ENCODE measurements around the gene SLX4IP.

SLX4IP gene

GRCh38 chr20:10429443-10429981 is 5.6 kb upstream of the SLX4IP start:
- DNase-seq: no peak

GRCh38 chr20:10430000-10430466 is 5.1 kb upstream of the SLX4IP start:
- no peak for DNase-seq

- DNase-seq: no peak
These were observed 4.4 kb upstream of the SLX4IP start for GRCh38 chr20:10430704-10431103.

GRCh38 chr20:10432079-10432478 is 3.0 kb upstream of the SLX4IP start:
- no peak for DNase-seq

DNA sequence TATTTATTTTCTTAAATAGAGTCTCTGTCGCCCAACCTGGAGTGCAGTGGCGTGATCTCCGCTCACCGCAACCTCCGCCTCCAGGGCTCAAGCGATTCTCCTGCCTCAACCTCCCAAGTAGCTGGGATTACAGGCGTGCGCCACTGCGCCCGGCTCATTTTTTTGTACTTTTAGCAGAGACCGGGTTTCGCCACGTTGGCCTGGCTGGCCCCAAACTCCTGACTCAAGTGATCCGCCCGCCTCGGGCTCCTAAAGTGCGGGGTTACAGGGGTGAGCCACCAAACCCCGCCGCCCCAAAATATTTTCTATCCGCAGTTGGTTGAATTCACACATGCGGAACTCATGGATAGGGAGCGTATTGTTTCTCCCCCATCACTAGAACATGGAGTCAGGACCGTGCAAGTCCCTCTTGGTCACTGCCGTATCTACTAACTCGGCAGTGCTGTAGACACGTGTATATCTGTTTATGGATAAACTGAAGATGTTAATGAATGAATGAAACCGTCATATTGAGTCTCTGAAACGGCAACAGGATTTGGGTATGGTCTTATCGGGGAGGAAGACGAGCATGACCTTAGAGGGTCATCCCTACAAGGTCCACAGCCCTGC is 2.0 kb upstream of the SLX4IP start:
- no peak for DNase-seq

- peak; percentile 90 for DNase-seq
These were observed 1.3 kb upstream of the SLX4IP start, which contains the start of gene MKKS for GRCh38 chr20:10433623-10434466. MKKS (minus strand) TSS chr20:10434222; CDS start chr20:10413514, 20,708 bp downstream.

- DNase-seq: peak; percentile 99
These were observed 656 bp upstream of the SLX4IP start for GRCh38 chr20:10434467-10434831.

- no peak for DNase-seq
These were observed 1.1 kb downstream of the SLX4IP start for GRCh38 chr20:10436053-10436699.

GRCh38 chr20:10438217-10438616 is 3.1 kb downstream of the SLX4IP start:
- DNase-seq: no peak

DNA sequence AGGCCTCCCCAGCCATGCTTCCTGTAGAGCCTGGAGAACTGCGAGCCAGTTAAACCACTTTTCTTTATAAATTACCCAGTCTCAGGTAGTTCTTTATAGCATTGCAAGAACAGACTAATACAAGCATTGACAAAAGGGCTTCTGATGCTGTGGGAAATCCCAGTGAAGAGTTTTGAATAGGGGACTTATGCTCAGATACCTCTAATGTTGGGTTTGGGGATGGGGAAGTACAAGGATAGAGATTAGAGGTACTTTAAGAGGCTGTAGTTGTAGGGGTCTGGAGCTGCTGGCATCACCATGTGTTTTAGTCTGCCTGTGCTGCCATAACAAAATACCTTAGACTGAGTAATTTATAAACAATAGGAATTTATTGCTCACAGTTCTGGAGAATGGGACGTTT is 8.8 kb downstream of the SLX4IP start:
- DNase-seq: no peak

- no peak for DNase-seq
These were observed 10.7 kb downstream of the SLX4IP start for GRCh38 chr20:10445758-10446157.

GRCh38 chr20:10447028-10447427 is 11.9 kb downstream of the SLX4IP start:
- DNase-seq: peak; percentile 80

- peak; percentile 16 for DNase-seq
These were observed 13.4 kb downstream of the SLX4IP start for GRCh38 chr20:10448270-10449156.

DNA sequence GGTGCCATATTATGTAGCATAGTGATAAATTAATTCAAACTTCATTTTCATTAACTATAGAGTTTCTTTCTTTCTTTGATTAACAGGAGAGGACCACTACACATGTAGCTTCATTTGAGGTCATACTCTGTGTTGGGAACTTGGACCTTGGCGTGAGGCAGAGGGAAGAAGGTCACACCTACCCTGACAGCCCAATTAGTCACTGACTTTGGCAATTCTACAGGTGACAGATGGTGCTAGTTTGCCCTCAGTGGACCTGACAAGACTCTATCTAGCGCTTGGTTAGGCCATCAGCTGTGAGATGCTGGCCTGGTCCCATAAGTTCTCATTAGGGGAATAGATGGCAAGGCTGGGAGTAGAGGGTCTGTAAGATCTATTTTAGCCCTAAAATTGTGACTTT is 14.2 kb downstream of the SLX4IP start:
- peak; percentile 47 for DNase-seq

- DNase-seq: no peak
These were observed 18.1 kb downstream of the SLX4IP start for GRCh38 chr20:10453241-10453640.

GRCh38 chr20:10454151-10454750 is 19.1 kb downstream of the SLX4IP start:
- DNase-seq: no peak

- DNase-seq: no peak
These were observed 26.4 kb downstream of the SLX4IP start for GRCh38 chr20:10461495-10461894.

DNA sequence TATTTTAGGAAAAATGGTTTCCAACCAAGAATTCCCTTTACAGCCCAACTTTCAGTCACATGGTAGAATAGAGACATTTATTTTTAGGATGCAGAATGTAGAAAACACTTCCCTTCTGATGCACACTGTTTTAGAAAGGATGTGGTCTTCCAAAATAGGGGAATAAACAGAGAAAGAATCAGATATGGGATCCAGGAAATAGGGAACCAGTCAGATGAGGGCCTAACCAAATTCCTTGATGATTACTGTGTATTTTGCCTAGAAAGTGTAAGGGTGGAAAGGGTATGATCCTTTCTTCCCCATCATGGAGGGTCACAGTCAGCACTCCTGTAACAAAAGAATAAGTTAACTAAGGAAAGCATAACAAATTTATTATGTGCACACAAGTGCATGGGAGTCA is 27.4 kb downstream of the SLX4IP start:
- DNase-seq: no peak

GRCh38 chr20:10463622-10464021 is 28.5 kb downstream of the SLX4IP start:
- no peak for DNase-seq

DNA sequence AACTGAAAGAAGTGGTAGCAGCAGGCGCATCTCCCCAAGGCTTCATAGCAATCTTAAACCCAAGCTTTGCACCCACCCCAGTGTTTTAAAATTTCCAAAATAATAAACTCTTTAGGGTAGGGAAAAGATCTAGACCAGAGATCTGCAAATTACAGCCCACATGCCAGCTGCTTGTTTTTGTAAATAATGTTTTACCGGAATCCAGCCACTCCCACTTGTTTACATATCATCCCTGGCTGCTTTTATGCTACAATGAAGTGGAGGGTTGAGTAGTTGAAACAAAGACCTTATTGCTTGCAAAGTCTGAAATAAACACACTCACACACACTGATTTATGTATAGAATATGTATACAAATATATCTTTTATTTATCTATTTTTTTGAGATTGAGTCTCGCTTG is 30.0 kb downstream of the SLX4IP start:
- DNase-seq: no peak

- DNase-seq: no peak
These were observed 31.2 kb downstream of the SLX4IP start for GRCh38 chr20:10466325-10466724.

DNA sequence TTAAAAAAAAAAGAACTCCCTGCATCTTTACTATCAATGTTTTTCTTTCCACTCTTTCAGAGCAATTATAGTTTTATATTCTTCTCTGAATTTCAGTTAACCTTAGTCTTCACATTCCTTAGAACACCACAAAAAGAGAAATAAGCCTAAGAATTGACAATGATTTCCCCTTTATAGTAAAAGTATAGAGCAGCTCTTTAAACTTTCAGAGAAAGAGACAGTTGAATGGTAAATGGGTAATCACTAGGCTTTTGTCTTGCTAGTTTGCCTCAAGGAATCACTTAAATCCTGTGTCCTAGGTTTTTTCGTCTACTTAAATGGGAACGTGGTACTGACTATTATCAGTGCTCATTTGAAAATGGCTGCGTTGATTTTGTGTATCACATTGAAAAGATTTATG is 31.8 kb downstream of the SLX4IP start:
- DNase-seq: no peak

Data from NCI-H446 treated with DMSO at 0.1 percent for 48 hours (cell line).